ENCODE data around the gene SAMD5.

- TF ChIP-seq EZH2 (IDR thresholded peaks at IDR 0.05; ENCODE audit: insufficient read depth, poor library complexity, severe bottlenecking) (no peak), EZH2phosphoT487 (IDR thresholded peaks at IDR 0.05; ENCODE audit: insufficient read depth, low read depth) (no peak)
Measured at GRCh38 chr6:147554281-147554680, 45.8 kb downstream of the SAMD5 start.
